LoVo (cell line): Measurements from ENCODE around the gene ELMO1.

Experiments used
- DNase-seq: peaks from one replicate; pipeline ENCODE4 v3.0.0-alpha.2; 2016; ENCODE audit warnings: low spot score

The ELMO1 gene

GRCh38 chr7:37408291-37409228 lies 40.1 kb downstream of the ELMO1 start:
- DNase-seq: no peak

- no peak for DNase-seq
These were observed 43.0 kb downstream of the ELMO1 start for GRCh38 chr7:37405603-37406122.

- DNase-seq: no peak
These were observed 43.5 kb downstream of the ELMO1 start for GRCh38 chr7:37405128-37405527.

GRCh38 chr7:37399876-37400421 lies 48.7 kb downstream of the ELMO1 start:
- DNase-seq: no peak

GRCh38 chr7:37398403-37398802 lies 50.3 kb downstream of the ELMO1 start:
- no peak for DNase-seq

GRCh38 chr7:37395618-37396259 lies 52.9 kb downstream of the ELMO1 start:
- no peak for DNase-seq

GRCh38 chr7:37394158-37394557 lies 54.5 kb downstream of the ELMO1 start:
- DNase-seq: no peak

- DNase-seq: no peak
These were observed 55.2 kb downstream of the ELMO1 start for GRCh38 chr7:37393476-37393875.

GRCh38 chr7:37392673-37393017 lies 56.0 kb downstream of the ELMO1 start:
- no peak for DNase-seq

GRCh38 chr7:37391791-37392672 lies 56.6 kb downstream of the ELMO1 start:
- no peak for DNase-seq

GRCh38 chr7:37390114-37390513 lies 58.5 kb downstream of the ELMO1 start:
- DNase-seq: no peak

- no peak for DNase-seq
These were observed 59.9 kb downstream of the ELMO1 start for GRCh38 chr7:37388811-37389210.

- no peak for DNase-seq
These were observed 62.9 kb downstream of the ELMO1 start for GRCh38 chr7:37385787-37386186.

- no peak for DNase-seq
These were observed 66.0 kb downstream of the ELMO1 start for GRCh38 chr7:37382546-37383088.

GRCh38 chr7:37380831-37381230 lies 67.8 kb downstream of the ELMO1 start:
- DNase-seq: no peak

- no peak for DNase-seq
These were observed 69.0 kb downstream of the ELMO1 start for GRCh38 chr7:37379546-37380277.

GRCh38 chr7:37377231-37377630 lies 71.4 kb downstream of the ELMO1 start:
- no peak for DNase-seq

- no peak for DNase-seq
These were observed 72.3 kb downstream of the ELMO1 start for GRCh38 chr7:37376386-37376785.

- DNase-seq: no peak
These were observed 75.9 kb downstream of the ELMO1 start for GRCh38 chr7:37372750-37373149.

GRCh38 chr7:37371755-37372154 lies 76.9 kb downstream of the ELMO1 start:
- DNase-seq: no peak

GRCh38 chr7:37369906-37370305 lies 78.8 kb downstream of the ELMO1 start:
- no peak for DNase-seq
